ENCODE results near the gene LRSAM1.

DNA sequence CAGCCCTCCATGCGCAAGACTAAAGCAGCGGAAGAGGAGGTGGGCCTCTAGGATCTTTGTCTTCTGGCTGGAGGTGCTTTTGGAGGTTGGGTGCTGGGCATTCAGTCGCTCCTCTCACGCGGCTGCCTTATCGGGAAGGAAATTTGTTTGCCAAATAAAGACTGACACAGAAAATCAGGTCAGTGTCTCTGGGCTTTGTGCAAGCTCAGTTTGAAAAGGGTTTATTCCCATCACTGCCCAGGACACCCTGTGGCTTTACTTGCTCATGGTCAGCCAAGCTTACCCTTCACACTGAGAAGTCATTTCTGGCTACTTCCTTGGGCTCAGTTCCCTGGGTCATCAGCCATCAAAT is 43.8 kb upstream of the LRSAM1 start:
- TF ChIP-seq, protein P1, sequence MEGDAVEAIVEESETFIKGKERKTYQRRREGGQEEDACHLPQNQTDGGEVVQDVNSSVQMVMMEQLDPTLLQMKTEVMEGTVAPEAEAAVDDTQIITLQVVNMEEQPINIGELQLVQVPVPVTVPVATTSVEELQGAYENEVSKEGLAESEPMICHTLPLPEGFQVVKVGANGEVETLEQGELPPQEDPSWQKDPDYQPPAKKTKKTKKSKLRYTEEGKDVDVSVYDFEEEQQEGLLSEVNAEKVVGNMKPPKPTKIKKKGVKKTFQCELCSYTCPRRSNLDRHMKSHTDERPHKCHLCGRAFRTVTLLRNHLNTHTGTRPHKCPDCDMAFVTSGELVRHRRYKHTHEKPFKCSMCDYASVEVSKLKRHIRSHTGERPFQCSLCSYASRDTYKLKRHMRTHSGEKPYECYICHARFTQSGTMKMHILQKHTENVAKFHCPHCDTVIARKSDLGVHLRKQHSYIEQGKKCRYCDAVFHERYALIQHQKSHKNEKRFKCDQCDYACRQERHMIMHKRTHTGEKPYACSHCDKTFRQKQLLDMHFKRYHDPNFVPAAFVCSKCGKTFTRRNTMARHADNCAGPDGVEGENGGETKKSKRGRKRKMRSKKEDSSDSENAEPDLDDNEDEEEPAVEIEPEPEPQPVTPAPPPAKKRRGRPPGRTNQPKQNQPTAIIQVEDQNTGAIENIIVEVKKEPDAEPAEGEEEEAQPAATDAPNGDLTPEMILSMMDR (IDR thresholded peaks at IDR 0.05; ENCODE audit: insufficient read depth, low read length, poor library complexity, severe bottlenecking) = no peak
- TF ChIP-seq EZH2phosphoT487 (conservative IDR thresholded peaks at IDR 0.05; ENCODE audit: low read length) = no peak

All from SU-DHL-6 (cell line).